HUES48 (cell line): ENCODE results near the gene TEX19.

ENCODE experiments used
- H3K27ac ChIP-seq: one replicate; pipeline ENCODE4 v1.7.0; 2013; ENCODE audit warnings: low read depth, low read length, inconsistent platforms
- H3K27me3 ChIP-seq: 2 replicates; pipeline ENCODE4 v1.6.1; 2013; ENCODE audit warnings: mild to moderate bottlenecking, low read length; ENCODE audit not compliant: control insufficient read depth, insufficient read depth
- H3K36me3 ChIP-seq: 2 replicates; pipeline ENCODE4 v1.6.1; 2013; ENCODE audit warnings: low read length; ENCODE audit not compliant: control insufficient read depth, insufficient read depth
- H3K4me1 ChIP-seq: 2 replicates; pipeline ENCODE4 v1.6.1; 2013; ENCODE audit warnings: mild to moderate bottlenecking, low read length; ENCODE audit not compliant: control insufficient read depth, insufficient read depth
- H3K4me3 ChIP-seq: 2 replicates; pipeline ENCODE4 v1.5.1; 2013; ENCODE audit warnings: mild to moderate bottlenecking, low read depth, low read length
- H3K9ac ChIP-seq: 2 replicates; pipeline ENCODE4 v1.6.1; 2013; ENCODE audit warnings: mild to moderate bottlenecking, low read depth, low read length, moderate library complexity
- H3K9me3 ChIP-seq: 2 replicates; pipeline ENCODE4 v1.6.1; 2013; ENCODE audit warnings: low read length; ENCODE audit not compliant: control insufficient read depth, insufficient read depth

The TEX19 gene

DNA sequence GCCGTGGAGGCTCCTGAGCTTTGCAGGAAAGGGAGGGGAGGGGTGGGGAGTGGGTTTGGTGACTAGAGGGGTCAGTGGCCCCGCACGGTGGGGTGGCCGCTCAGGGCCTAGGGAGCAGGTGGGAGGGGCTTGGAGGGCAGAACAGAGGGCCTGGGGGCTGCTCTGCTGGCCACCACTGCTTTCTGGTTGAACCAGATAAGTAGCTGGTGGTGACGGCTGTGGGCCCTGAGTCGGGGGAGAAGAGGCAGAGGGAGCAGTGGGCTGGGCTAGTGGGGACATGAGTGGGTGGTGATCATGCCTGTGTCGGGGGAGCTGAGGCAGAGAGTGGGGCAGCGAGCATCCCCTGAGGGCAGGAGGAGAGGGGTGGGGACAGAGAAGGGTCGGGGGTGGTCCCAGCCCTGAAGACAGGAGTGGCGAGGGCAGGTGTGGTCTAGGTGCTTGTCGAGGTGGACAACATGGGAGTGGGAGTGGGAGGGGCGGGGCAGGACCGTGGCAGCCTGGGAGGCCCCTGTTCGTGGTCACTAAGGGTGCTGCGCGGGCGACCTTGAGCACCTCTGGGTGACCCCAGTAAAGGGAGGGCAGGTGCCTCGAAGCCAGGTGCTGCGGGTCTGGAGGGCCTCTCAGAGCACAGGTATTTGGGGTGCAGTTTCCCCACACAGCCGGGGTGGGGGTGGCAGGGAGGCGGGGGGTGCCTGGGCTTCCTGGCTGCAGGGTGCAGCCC lies 35.4 kb upstream of the TEX19 start:
- H3K27ac ChIP-seq, result no peak overlapping the region
- H3K4me1 ChIP-seq, result peaks cover 10% of the 10 kb centered on the region; the same call in 1 of the 2 replicates
- H3K9ac ChIP-seq, result no peak overlapping the region
- no peaks in the 10 kb centered on the region for H3K36me3 ChIP-seq
- H3K27me3 ChIP-seq, result no peaks in the 10 kb centered on the region; the same call in 1 of the 2 replicates
- H3K4me3 ChIP-seq, result no peak overlapping the region
- no peaks in the 10 kb centered on the region for H3K9me3 ChIP-seq

GRCh38 chr17:82324566-82325285 lies 34.3 kb upstream of the TEX19 start:
- Histone ChIP-seq H3K9ac (no peak overlapping the region), H3K9me3 (no peaks in the 10 kb centered on the region), H3K4me1 (peaks cover 10% of the 10 kb centered on the region; the same call in 1 of the 2 replicates), H3K36me3 (no peaks in the 10 kb centered on the region), H3K27me3 (no peaks in the 10 kb centered on the region; the same call in 1 of the 2 replicates), H3K27ac (no peak overlapping the region), H3K4me3 (no peak overlapping the region)

DNA sequence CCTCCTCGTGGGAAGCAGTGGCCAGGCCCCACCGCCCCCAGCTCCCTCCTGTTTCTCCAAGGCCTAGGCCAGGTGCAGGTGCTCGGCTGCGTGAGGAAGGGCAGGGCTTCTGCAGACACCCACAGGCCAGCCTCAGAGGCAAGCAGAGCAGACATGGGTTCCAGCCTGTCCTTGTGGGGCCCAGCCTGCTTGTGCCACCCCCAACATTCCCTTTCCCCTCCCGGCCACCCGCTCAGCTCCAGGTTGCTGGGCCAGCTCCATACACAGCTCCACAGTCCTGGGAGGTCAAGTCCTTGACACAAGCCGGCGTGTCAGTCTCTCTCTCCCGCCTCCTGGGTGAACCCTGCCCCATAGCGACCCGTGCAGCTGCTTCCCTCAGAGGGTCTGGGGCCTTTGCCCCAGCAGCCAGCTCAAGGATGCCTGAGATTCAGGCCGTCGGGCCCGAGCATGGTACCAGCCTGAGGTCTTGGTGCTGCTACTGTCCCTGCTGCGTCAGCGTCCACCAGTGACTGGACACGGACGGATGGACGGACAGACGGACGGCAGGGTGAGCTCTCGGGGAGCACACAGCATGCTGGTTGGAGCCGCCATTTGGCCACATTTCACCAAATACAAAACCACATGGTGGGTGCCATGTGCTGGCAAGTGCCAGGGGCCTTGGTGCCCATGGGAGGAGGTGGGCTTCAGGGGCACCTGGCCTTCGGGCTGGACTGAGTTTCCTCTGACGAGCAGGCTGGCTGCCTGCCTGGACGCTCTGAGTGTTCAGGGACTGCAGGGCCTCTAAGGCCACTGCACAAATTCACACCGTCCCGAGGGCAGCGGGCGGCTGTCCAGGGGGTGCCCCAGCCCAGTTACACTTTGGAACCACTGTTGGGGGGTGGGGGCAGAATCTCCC lies 33.5 kb upstream of the TEX19 start:
- peaks cover 2% of the 10 kb centered on the region for H3K27me3 ChIP-seq
- H3K9ac ChIP-seq, result no peak overlapping the region
- H3K4me1 ChIP-seq, result peaks cover 10% of the 10 kb centered on the region; the same call in 1 of the 2 replicates
- H3K9me3 ChIP-seq, result no peaks in the 10 kb centered on the region
- H3K36me3 ChIP-seq, result no peaks in the 10 kb centered on the region
- H3K4me3 ChIP-seq, result no peak overlapping the region
- H3K27ac ChIP-seq, result no peak overlapping the region

DNA sequence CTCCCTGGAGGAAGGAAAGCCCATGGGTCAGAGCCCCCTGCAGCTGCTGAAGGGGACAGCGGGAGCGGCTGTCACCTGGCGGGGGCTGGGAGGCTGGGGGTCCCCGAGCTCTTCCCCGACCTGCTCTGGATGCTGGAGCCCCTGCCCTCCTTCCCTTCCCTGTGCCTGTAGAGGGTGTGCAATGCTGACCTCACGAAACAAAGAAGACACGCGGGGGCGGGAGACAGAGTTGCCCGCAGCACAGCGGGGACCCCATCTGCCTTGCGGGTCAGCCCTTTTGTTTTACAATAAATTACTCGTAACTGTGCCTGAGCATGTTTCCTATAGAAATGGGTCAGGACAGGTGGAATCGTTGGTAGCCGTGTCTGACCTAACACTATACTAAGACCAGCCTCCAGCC lies 31.8 kb upstream of the TEX19 start:
- Histone ChIP-seq H3K9me3 (no peaks in the 10 kb centered on the region), H3K4me1 (peaks cover 10% of the 10 kb centered on the region; the same call in 1 of the 2 replicates), H3K9ac (no peak overlapping the region), H3K27me3 (peaks cover 8% of the 10 kb centered on the region), H3K4me3 (no peak overlapping the region), H3K36me3 (no peaks in the 10 kb centered on the region), H3K27ac (no peak overlapping the region)

DNA sequence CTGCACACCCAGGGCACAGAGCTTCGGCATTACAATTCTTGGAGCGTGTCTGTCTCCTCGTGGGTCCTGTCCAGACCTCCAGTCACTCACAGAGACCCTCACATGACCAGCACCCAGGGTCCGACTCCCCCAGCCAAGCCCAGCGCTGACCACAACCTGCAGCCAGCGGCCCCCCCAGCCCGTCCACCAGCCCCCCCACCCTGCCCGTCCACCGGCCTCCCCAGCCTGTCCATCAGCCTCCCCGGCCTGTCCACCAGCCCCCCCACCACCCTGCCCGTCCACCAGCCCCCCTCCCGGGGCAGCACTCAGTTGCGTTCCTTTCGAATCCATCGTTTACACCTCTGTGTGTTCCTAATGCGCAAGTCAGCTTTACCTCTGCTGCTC lies 31.3 kb upstream of the TEX19 start:
- H3K27ac ChIP-seq, result no peak overlapping the region
- H3K4me3 ChIP-seq, result no peak overlapping the region
- H3K36me3 ChIP-seq, result no peaks in the 10 kb centered on the region
- H3K9ac ChIP-seq, result no peak overlapping the region
- no peaks in the 10 kb centered on the region for H3K9me3 ChIP-seq
- peaks cover 12% of the 10 kb centered on the region for H3K27me3 ChIP-seq
- peaks cover 12% of the 10 kb centered on the region for H3K4me1 ChIP-seq

- Histone ChIP-seq H3K36me3 (no peaks in the 10 kb centered on the region), H3K4me3 (no peak overlapping the region), H3K4me1 (peaks cover 14% of the 10 kb centered on the region), H3K27ac (no peak overlapping the region), H3K27me3 (peaks cover 19% of the 10 kb centered on the region), H3K9ac (no peak overlapping the region), H3K9me3 (no peaks in the 10 kb centered on the region)
These were observed 30.7 kb upstream of the TEX19 start for GRCh38 chr17:82328141-82328993.

- Histone ChIP-seq H3K4me1 (peaks cover 14% of the 10 kb centered on the region), H3K9me3 (no peaks in the 10 kb centered on the region), H3K27me3 (peaks cover 25% of the 10 kb centered on the region), H3K27ac (no peak overlapping the region), H3K36me3 (no peaks in the 10 kb centered on the region), H3K4me3 (no peak overlapping the region), H3K9ac (no peak overlapping the region)
These were observed 30.0 kb upstream of the TEX19 start for GRCh38 chr17:82328994-82329507.

- no peak overlapping the region for H3K27ac ChIP-seq
- no peak overlapping the region for H3K9ac ChIP-seq
- peaks cover 32% of the 10 kb centered on the region for H3K27me3 ChIP-seq
- no peaks in the 10 kb centered on the region for H3K36me3 ChIP-seq
- no peaks in the 10 kb centered on the region for H3K9me3 ChIP-seq
- H3K4me3 ChIP-seq, result no peak overlapping the region
- peaks cover 14% of the 10 kb centered on the region for H3K4me1 ChIP-seq
These were observed 29.2 kb upstream of the TEX19 start for GRCh38 chr17:82329683-82330321.

GRCh38 chr17:82330322-82331239 lies 28.5 kb upstream of the TEX19 start:
- Histone ChIP-seq H3K27ac (no peak overlapping the region), H3K4me1 (peaks cover 14% of the 10 kb centered on the region), H3K27me3 (peaks cover 38% of the 10 kb centered on the region), H3K9ac (no peak overlapping the region), H3K9me3 (no peaks in the 10 kb centered on the region), H3K4me3 (no peak overlapping the region), H3K36me3 (no peaks in the 10 kb centered on the region)
